ENCODE data around the gene AMY1B.
"Not testable (repeated sequence)": the region's sequence is repeated elsewhere in the genome, so short reads cannot be mapped to it uniquely, and the experiment has no call there.

DNA sequence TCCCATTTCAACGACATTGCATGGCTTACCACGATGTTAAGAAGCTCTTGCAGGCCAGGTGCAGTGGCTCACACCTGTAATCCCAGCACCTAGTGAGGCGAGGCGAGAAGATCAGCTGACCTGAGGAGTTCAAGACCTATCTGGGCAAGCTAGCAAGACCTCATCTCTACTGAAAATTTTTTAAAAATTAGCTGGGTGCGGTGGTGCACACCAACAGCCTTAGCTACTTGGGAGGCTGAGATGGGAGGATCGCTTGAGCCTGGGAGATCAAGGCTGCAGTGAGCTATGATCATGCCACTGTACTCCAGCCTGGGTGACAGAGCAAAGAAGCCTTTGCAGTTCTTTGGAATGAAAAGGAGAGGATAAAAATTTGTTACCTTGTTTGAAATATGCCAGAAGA, 21.4 kb upstream of the AMY1B start:
- TF ChIP-seq CTCF (conservative IDR thresholded peaks at IDR 0.05); ZFX (IDR thresholded peaks at IDR 0.05): not testable (repeated sequence)

Measured in C4-2B (cell line).